ENCODE results near the gene SMIM30. TPM values are rescaled to one million over a fixed set of nuclear protein-coding genes. Genes with fewer than 3 reads are reported as not detected.

SMIM30 gene
- total and polyA plus RNA-seq, 2 of the 4 experiments (the other 2 are of a cell fraction): 31.6 to 47.7 TPM

DNA sequence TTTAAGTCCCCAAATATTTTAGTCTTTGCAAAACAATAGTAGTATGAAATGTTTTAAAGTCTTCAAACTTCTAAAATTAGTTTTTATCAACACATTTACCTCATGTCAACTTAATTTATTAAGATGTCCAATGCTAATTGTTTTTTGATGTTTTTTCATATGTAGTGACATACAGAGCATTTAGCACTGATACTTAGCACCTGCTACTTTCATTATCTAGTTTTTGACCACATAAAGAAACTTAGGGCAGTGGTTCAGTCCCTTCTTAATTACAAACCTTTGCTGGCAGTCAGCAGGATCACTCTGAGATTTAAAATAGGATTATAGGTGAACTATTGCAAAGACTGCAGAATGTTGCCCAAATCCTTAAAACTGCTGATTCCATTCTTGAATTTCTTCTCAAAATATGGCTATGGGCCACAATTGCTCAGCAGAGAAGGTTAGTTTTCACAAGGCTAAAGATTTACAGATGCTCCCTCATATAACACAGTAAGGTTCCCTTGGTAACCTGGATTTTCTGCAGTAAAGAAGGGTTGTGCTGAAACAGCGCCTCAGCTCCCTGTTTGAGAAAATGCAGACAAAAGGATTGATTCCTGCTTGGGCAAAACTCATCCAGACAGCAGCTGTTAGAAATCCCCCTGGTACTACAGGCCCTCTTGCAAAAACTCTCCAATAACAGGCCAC lies 35.1 kb downstream of the SMIM30 start:
- Histone ChIP-seq H3K4me2 (ENCODE audit: low read depth, low read length) (no peak overlapping the region), H3K27ac (ENCODE audit: insufficient read depth, low read length) (no peak overlapping the region), H3K4me1 (ENCODE audit: control insufficient read depth, insufficient read depth, low read length) (0 out of 2 replicates have a peak, but pooled peaks cover 3% of the 10 kb centered on the region), H3K4me3 (ENCODE audit: insufficient read depth, low read depth, low read length) (no peak overlapping the region), H4K8ac (ENCODE audit: low read depth in 2 of 2, low read length in 2 of 2) (no peak overlapping the region), H3K9ac (ENCODE audit: low read depth, low read length) (no peak overlapping the region), H3K18ac (ENCODE audit: low read depth, low read length) (no peak overlapping the region), H3K56ac (ENCODE audit: extremely low read depth, insufficient read depth, low read length) (no peak overlapping the region), H2BK15ac (ENCODE audit: low read depth, low read length) (no peak overlapping the region), H4K20me1 (ENCODE audit: insufficient read depth, low read length) (no peaks in the 10 kb centered on the region), H3K9me1 (ENCODE audit: insufficient read depth, low read length) (no peaks in the 10 kb centered on the region; the same call in 1 of the 2 replicates), H2BK20ac (ENCODE audit: low read depth, low read length) (no peak overlapping the region), H2BK120ac (ENCODE audit: low read depth, low read length) (no peak overlapping the region), H2AK9ac (replicated peaks; ENCODE audit: low read depth, low read length, poor library complexity) (no peak overlapping the region), H3K9me3 (ENCODE audit: control insufficient read depth, insufficient read depth, low read length) (no peaks in the 10 kb centered on the region), H3K79me1 (ENCODE audit: low read depth in 1 of 2, low read length in 2 of 2) (no peaks in the 10 kb centered on the region), H3K27me3 (ENCODE audit: control insufficient read depth, insufficient read depth, low read length) (no peaks in the 10 kb centered on the region), H2AK5ac (ENCODE audit: low read depth, low read length) (no peak overlapping the region), H2BK5ac (ENCODE audit: low read depth, low read length, poor library complexity, severe bottlenecking) (no peak overlapping the region), H2AFZ (replicated peaks; ENCODE audit: low read length, poor library complexity) (no peak overlapping the region), H4K91ac (ENCODE audit: insufficient read depth, low read depth, low read length) (no peak overlapping the region), H3K14ac (replicated peaks; ENCODE audit: low read depth, low read length) (no peak overlapping the region), H3K23ac (ENCODE audit: low read depth, low read length) (no peak overlapping the region), H3K36me3 (ENCODE audit: control insufficient read depth, insufficient read depth, low read length) (no peaks in the 10 kb centered on the region), H3K4ac (ENCODE audit: low read depth, low read length) (no peak overlapping the region), H4K5ac (ENCODE audit: low read depth, low read length) (no peak overlapping the region)
- TF ChIP-seq RFX5 (IDR thresholded peaks at IDR 0.05; ENCODE audit: low read depth, low read length) (no peak), SMC3 (IDR thresholded peaks at IDR 0.05; ENCODE audit: low read depth, low read length) (no peak), MXI1 (IDR thresholded peaks at IDR 0.05; ENCODE audit: borderline replicate concordance, low read depth, low read length) (no peak), MAZ (IDR thresholded peaks at IDR 0.05; ENCODE audit: borderline replicate concordance, low read depth, low read length) (no peak), MAFK (IDR thresholded peaks at IDR 0.05; ENCODE audit: low read depth, low read length) (no peak), FOS (IDR thresholded peaks at IDR 0.05; ENCODE audit: low read depth, low read length) (no peak), NFE2L2 (IDR thresholded peaks at IDR 0.05; ENCODE audit: low read depth, low read length) (no peak), POLR2A (IDR thresholded peaks at IDR 0.05; ENCODE audit: low read depth, low read length) (no peak), RAD21 (IDR thresholded peaks at IDR 0.05; ENCODE audit: low read length) (no peak), BHLHE40 (IDR thresholded peaks at IDR 0.05; ENCODE audit: low read depth, low read length) (no peak), RCOR1 (IDR thresholded peaks at IDR 0.05; ENCODE audit: insufficient replicate concordance, low read length) (no peak), CHD1 (IDR thresholded peaks at IDR 0.05; ENCODE audit: low read depth, low read length) (no peak), CTCF (conservative IDR thresholded peaks at IDR 0.05; ENCODE audit: low read depth, low read length) (no peak)
- TF ChIP-seq, protein P1, sequence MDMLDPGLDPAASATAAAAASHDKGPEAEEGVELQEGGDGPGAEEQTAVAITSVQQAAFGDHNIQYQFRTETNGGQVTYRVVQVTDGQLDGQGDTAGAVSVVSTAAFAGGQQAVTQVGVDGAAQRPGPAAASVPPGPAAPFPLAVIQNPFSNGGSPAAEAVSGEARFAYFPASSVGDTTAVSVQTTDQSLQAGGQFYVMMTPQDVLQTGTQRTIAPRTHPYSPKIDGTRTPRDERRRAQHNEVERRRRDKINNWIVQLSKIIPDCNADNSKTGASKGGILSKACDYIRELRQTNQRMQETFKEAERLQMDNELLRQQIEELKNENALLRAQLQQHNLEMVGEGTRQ (IDR thresholded peaks at IDR 0.05; ENCODE audit: low read depth, low read length): no peak
- TF ChIP-seq, protein P2, sequence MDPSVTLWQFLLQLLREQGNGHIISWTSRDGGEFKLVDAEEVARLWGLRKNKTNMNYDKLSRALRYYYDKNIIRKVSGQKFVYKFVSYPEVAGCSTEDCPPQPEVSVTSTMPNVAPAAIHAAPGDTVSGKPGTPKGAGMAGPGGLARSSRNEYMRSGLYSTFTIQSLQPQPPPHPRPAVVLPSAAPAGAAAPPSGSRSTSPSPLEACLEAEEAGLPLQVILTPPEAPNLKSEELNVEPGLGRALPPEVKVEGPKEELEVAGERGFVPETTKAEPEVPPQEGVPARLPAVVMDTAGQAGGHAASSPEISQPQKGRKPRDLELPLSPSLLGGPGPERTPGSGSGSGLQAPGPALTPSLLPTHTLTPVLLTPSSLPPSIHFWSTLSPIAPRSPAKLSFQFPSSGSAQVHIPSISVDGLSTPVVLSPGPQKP (IDR thresholded peaks at IDR 0.05; ENCODE audit: borderline replicate concordance, low read depth, low read length): no peak
- in situ Hi-C loops (cut with MboI; ENCODE audit: low sequenced_read_pairs): no loop called here
- dilution Hi-C loops (cut with HindIII; ENCODE audit: low sequenced_read_pairs, unreplicated experiment): no loop called here
- ATAC-seq (ENCODE audit: low read depth): no peak
- WGBS, 2 experiments (ENCODE audit: extremely low coverage in 2 of 2, insufficient read length in 1 of 2): no CpG with 5 or more reads among the region's 1 CpG
- POLR2A ChIA-PET (ENCODE audit: unreplicated experiment): no interaction called here
- CTCF ChIA-PET: no interaction called here
- intact Hi-C loops (cut with micrococcal nuclease): loop anchor here (10.0 kb wide), 1 partner anchor 342 kb away; no protein-coding TSS in a partner anchor
- no peak for DNase-seq
- BruUV-seq (replicated peaks): no TSS peak
